ENCODE measurements around the gene HIVEP2. TPM values are rescaled to one million over a fixed set of nuclear protein-coding genes. Genes with fewer than 3 reads are reported as not detected.

The HIVEP2 gene
- total and polyA plus RNA-seq, 7 donors = 6.2 to 39.7 (median 22.6) TPM

- H3K4me3 ChIP-seq = peak overlapping the region; percentile 37
- ATAC-seq (peak in 1 of 4 donors; percentile 48), DNase-seq (no peak)
- H3K36me3 ChIP-seq (ENCODE audit: insufficient read depth in 1 of 2, low read depth in 1 of 2) = no peaks in the 10 kb centered on the region
- peak overlapping the region; percentile 69 for H3K27ac ChIP-seq
- H3K9me3 ChIP-seq = no peaks in the 10 kb centered on the region
- WGBS, 3 donors = 15 to 22% (median 21%) methylated on average over 5 of the region's 5 CpGs
- intact Hi-C loops (cut with DNase I) = no loop called here
- TF ChIP-seq CTCF (IDR thresholded peaks at IDR 0.05) = no peak
- H3K4me1 ChIP-seq = peaks cover 78% of the 10 kb centered on the region
- no peaks in the 10 kb centered on the region for H3K27me3 ChIP-seq (ENCODE audit: insufficient read depth in 3 of 3, low read length in 2 of 3)
Observed at GRCh38 chr6:142867988-142868812, 76.8 kb downstream of the HIVEP2 start.

- Histone ChIP-seq H3K4me3 (peak overlapping the region; percentile 37), H3K4me1 (peaks cover 72% of the 10 kb centered on the region), H3K36me3 (ENCODE audit: insufficient read depth in 1 of 2, low read depth in 1 of 2) (no peaks in the 10 kb centered on the region), H3K27me3 (ENCODE audit: insufficient read depth in 3 of 3, low read length in 2 of 3) (no peaks in the 10 kb centered on the region), H3K27ac (peak overlapping the region; percentile 69), H3K9me3 (no peaks in the 10 kb centered on the region)
- TF ChIP-seq CTCF (IDR thresholded peaks at IDR 0.05) = no peak
- no peak for DNase-seq
- WGBS, 3 donors = 21 to 24% (median 22%) methylated on average over 4 of the region's 4 CpGs
- ATAC-seq = peak; percentile 74 to 83 (median 79)
- intact Hi-C loops (cut with DNase I) = no loop called here
Observed at GRCh38 chr6:142867355-142867801, 77.6 kb downstream of the HIVEP2 start.

- Histone ChIP-seq H3K27me3 (ENCODE audit: insufficient read depth in 3 of 3, low read length in 2 of 3) (no peaks in the 10 kb centered on the region), H3K4me3 (no peak overlapping the region), H3K9me3 (no peaks in the 10 kb centered on the region), H3K27ac (peak overlapping the region; percentile 24), H3K4me1 (peaks cover 50% of the 10 kb centered on the region), H3K36me3 (ENCODE audit: insufficient read depth in 1 of 2, low read depth in 1 of 2) (no peaks in the 10 kb centered on the region)
- 47 to 63% (median 53%) methylated on average over 2 of the region's 2 CpGs for WGBS, 3 donors
- ATAC-seq = no peak
- intact Hi-C loops (cut with DNase I) = no loop called here
- no peak for DNase-seq
- TF ChIP-seq CTCF (IDR thresholded peaks at IDR 0.05) = no peak
Observed at GRCh38 chr6:142863981-142864380, 81.0 kb downstream of the HIVEP2 start.

- 15 to 20% (median 19%) methylated on average over 3 of the region's 3 CpGs for WGBS, 3 donors
- Histone ChIP-seq H3K27me3 (ENCODE audit: insufficient read depth in 3 of 3, low read length in 2 of 3) (no peaks in the 10 kb centered on the region), H3K4me1 (peaks cover 29% of the 10 kb centered on the region), H3K27ac (peak overlapping the region; percentile 54), H3K36me3 (ENCODE audit: insufficient read depth in 1 of 2, low read depth in 1 of 2) (no peaks in the 10 kb centered on the region), H3K9me3 (no peaks in the 10 kb centered on the region), H3K4me3 (no peak overlapping the region)
- ATAC-seq = peak in 3 of 4 donors; percentile 54 to 71 (median 64)
- intact Hi-C loops (cut with DNase I) = no loop called here
- no peak for TF ChIP-seq CTCF (IDR thresholded peaks at IDR 0.05)
- no peak for DNase-seq
Observed at GRCh38 chr6:142861711-142862110, 83.3 kb downstream of the HIVEP2 start.
